Measurements from ENCODE around the gene MIOS. TPM values are rescaled to one million over a fixed set of nuclear protein-coding genes. Genes with fewer than 3 reads are reported as not detected.

The MIOS gene
- total RNA-seq, 1 experiment from 2014 or later, result 25.8 TPM

DNA sequence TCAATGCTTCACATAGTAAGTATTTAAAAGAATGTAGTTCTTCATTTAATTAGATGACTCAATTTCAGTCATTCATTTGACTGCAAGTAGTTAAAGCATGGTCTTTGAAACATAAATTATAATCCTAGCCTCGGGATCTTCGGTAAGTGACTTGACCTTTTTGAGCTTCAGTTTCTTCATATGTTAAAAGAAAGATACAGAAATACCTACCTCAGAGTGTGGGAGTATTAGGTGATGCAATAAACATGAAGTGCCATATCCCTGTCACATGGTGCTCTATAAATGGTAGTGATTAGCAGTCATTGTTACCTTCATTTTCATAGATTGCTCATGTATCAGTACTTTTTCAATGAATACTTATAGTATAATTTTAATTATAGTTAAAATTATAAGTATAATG lies 42.6 kb downstream of the MIOS start (continued):
- TF ChIP-seq FOSL1 (IDR thresholded peaks at IDR 0.05; ENCODE audit: low read depth) (no peak), SRF (IDR thresholded peaks at IDR 0.05; ENCODE audit: low read depth) (no peak), SP1 (IDR thresholded peaks at IDR 0.05; ENCODE audit: low read depth) (no peak), POLR2AphosphoS5 (IDR thresholded peaks at IDR 0.05; ENCODE audit: low read depth, low read length) (no peak), SIN3A (IDR thresholded peaks at IDR 0.05; ENCODE audit: low read depth) (no peak)

DNA sequence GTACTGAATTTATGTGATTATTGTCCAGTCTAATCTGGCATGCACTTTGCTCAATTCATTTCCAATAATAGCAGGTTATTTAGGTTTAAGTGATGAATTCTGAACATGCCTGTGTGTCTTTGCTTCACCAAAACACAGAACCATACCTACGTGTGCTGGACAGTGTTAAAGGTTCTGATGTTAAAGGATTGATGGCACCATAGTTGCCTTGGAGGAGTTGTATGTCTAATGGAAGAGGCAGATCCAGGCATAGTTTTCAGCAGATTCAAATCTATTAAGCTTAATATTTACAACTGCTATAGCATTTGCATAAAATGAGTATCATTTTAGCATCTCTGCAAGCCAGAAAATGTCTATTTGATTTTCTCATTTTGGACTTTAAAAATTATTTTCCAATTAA lies 45.8 kb downstream of the MIOS start:
- no TSS peak for BruUV-seq (replicated peaks)
- TF ChIP-seq EZH2 (IDR thresholded peaks at IDR 0.05) (no peak), ZNF274 (IDR thresholded peaks at IDR 0.05; ENCODE audit: low read depth, low read length) (no peak), SIN3A (IDR thresholded peaks at IDR 0.05; ENCODE audit: low read depth) (no peak), CBX3 (IDR thresholded peaks at IDR 0.05; ENCODE audit: low read depth) (no peak), POLR2AphosphoS5 (IDR thresholded peaks at IDR 0.05; ENCODE audit: low read depth, low read length) (no peak), SP1 (IDR thresholded peaks at IDR 0.05; ENCODE audit: low read depth) (no peak), ZFX (IDR thresholded peaks at IDR 0.05) (no peak), EZH2phosphoT487 (IDR thresholded peaks at IDR 0.05; ENCODE audit: borderline replicate concordance) (no peak), TCF7L2 (IDR thresholded peaks at IDR 0.05; ENCODE audit: borderline replicate concordance, extremely low read depth, insufficient read depth, insufficient read length) (no peak)
- TF ChIP-seq, protein P1, sequence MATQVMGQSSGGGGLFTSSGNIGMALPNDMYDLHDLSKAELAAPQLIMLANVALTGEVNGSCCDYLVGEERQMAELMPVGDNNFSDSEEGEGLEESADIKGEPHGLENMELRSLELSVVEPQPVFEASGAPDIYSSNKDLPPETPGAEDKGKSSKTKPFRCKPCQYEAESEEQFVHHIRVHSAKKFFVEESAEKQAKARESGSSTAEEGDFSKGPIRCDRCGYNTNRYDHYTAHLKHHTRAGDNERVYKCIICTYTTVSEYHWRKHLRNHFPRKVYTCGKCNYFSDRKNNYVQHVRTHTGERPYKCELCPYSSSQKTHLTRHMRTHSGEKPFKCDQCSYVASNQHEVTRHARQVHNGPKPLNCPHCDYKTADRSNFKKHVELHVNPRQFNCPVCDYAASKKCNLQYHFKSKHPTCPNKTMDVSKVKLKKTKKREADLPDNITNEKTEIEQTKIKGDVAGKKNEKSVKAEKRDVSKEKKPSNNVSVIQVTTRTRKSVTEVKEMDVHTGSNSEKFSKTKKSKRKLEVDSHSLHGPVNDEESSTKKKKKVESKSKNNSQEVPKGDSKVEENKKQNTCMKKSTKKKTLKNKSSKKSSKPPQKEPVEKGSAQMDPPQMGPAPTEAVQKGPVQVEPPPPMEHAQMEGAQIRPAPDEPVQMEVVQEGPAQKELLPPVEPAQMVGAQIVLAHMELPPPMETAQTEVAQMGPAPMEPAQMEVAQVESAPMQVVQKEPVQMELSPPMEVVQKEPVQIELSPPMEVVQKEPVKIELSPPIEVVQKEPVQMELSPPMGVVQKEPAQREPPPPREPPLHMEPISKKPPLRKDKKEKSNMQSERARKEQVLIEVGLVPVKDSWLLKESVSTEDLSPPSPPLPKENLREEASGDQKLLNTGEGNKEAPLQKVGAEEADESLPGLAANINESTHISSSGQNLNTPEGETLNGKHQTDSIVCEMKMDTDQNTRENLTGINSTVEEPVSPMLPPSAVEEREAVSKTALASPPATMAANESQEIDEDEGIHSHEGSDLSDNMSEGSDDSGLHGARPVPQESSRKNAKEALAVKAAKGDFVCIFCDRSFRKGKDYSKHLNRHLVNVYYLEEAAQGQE (IDR thresholded peaks at IDR 0.05; ENCODE audit: low read depth), result no peak
- no peaks in the 10 kb centered on the region for H3K79me2 ChIP-seq (ENCODE audit: insufficient read depth, low read length)
- ChIA-PET CTCF (no interaction called here), POLR2A (no interaction called here), RAD21 (ENCODE audit: low non-redundant PET in 1 of 2, low total read pairs in 2 of 2, uncharacterized antibody in 2 of 2, unreplicated experiment in 2 of 2) (no interaction called here)
- no peaks in the 10 kb centered on the region for H3K27me3 ChIP-seq (ENCODE audit: insufficient read depth, low read length)
- H3K9me2 ChIP-seq (ENCODE audit: insufficient read depth), result no peaks in the 10 kb centered on the region
- no peak overlapping the region for H2AFZ ChIP-seq (ENCODE audit: low read depth, low read length, poor library complexity, severe bottlenecking)
- DNase-seq (ENCODE audit: low read depth, low spot score), result no peak
- H4K20me1 ChIP-seq (ENCODE audit: insufficient read depth), result no peaks in the 10 kb centered on the region
- no peaks in the 10 kb centered on the region for H3K9me3 ChIP-seq (ENCODE audit: control insufficient read depth in 1 of 2, insufficient read depth in 1 of 2, low read depth in 1 of 2, low read length in 2 of 2)
- H3K27ac ChIP-seq (ENCODE audit: low read depth, low read length), result no peak overlapping the region
- intact Hi-C loops (cut with micrococcal nuclease), result no loop called here
- ATAC-seq, result no peak
- H3K4me2 ChIP-seq (ENCODE audit: low read length), result no peak overlapping the region
- H3K4me3 ChIP-seq (replicated peaks in 1 of 2; ENCODE audit: low read depth in 1 of 2, low read length in 2 of 2), result no peak overlapping the region
- peaks cover 0 to 6% of the 10 kb centered on the region in 2 experiments; a peak in 1 of 4 replicates for H3K36me3 ChIP-seq (ENCODE audit: control insufficient read depth in 1 of 2, insufficient read depth in 2 of 2, low read length in 2 of 2)
- no peaks in the 10 kb centered on the region for H3K4me1 ChIP-seq (ENCODE audit: control insufficient read depth in 1 of 2, insufficient read depth in 2 of 2, low read length in 2 of 2)
- no peak overlapping the region for H3K9ac ChIP-seq (ENCODE audit: low read length)
